Neural progenitor cell (in vitro differentiated cells): Measurements from ENCODE around the gene UBE3C. TPM values are rescaled to one million over a fixed set of nuclear protein-coding genes. Genes with fewer than 3 reads are reported as not detected.

Source experiments
- DNase-seq: peaks from one replicate; pipeline ENCODE4 v3.0.0-alpha.2; 2016; ENCODE audit warnings: low spot score
- H2AFZ ChIP-seq: fragments of 200-600 bp; sonication (generic); replicated peaks from 2 replicates; pipeline ENCODE4 v1.6.1; 2016; ENCODE audit warnings: antibody characterized with exemption
- H3F3A ChIP-seq: fragments of 200-600 bp; sonication (generic); 2 replicates; pipeline ENCODE4 v1.6.1; 2016; ENCODE audit warnings: antibody characterized with exemption, low read depth
- H3K27ac ChIP-seq: fragments of 200-600 bp; sonication (generic); 2 replicates; pipeline ENCODE4 v1.5.1; 2016; ENCODE audit warnings: mild to moderate bottlenecking
- H3K27me3 ChIP-seq: fragments of 200-600 bp; sonication (generic); 2 replicates; pipeline ENCODE4 v1.6.1; 2016; ENCODE audit warnings: mild to moderate bottlenecking, moderate library complexity
- H3K36me3 ChIP-seq: fragments of 200-600 bp; sonication (generic); 2 replicates; pipeline ENCODE4 v1.5.1; 2016
- H3K4me1 ChIP-seq: fragments of 200-600 bp; sonication (generic); 2 replicates; pipeline ENCODE4 v1.6.1; 2016; ENCODE audit warnings: mixed run types
- H3K4me2 ChIP-seq: fragments of 200-600 bp; sonication (generic); 2 replicates; pipeline ENCODE4 v1.6.1; 2016
- H3K4me3 ChIP-seq: fragments of 200-600 bp; sonication (generic); 2 replicates; pipeline ENCODE4 v1.5.1; 2016
- H3K79me2 ChIP-seq: fragments of 200-600 bp; sonication (generic); 2 replicates; pipeline ENCODE4 v1.6.1; 2016; ENCODE audit warnings: low read depth
- H3K9ac ChIP-seq: fragments of 200-600 bp; sonication (generic); 2 replicates; pipeline ENCODE4 v1.6.1; 2016
- H3K9me3 ChIP-seq: fragments of 200-600 bp; sonication (generic); 2 replicates; pipeline ENCODE4 v1.5.1; 2016; ENCODE audit warnings: low read depth
- H4K20me1 ChIP-seq: fragments of 200-600 bp; sonication (generic); 2 replicates; pipeline ENCODE4 v1.6.1; 2016; ENCODE audit warnings: low read depth
- H3K27ac Mint-ChIP-seq: 3 replicates; pipeline ENCODE4 v1.8.0; 2021; ENCODE audit warnings: mixed read lengths
- H3K27me3 Mint-ChIP-seq: 2 replicates; pipeline ENCODE4 v1.8.0; 2022; ENCODE audit warnings: low read depth, mild to moderate bottlenecking, inconsistent platforms, moderate library complexity, mixed read lengths; ENCODE audit not compliant: insufficient read depth
- H3K36me3 Mint-ChIP-seq: 3 replicates; pipeline ENCODE4 v1.8.0; 2021; ENCODE audit warnings: mixed read lengths
- H3K4me1 Mint-ChIP-seq: 3 replicates; pipeline ENCODE4 v1.8.0; 2021; ENCODE audit warnings: mixed read lengths
- H3K4me3 Mint-ChIP-seq: 3 replicates; pipeline ENCODE4 v1.8.0; 2021; ENCODE audit warnings: mild to moderate bottlenecking, moderate library complexity, mixed read lengths
- H3K9me3 Mint-ChIP-seq: 3 replicates; pipeline ENCODE4 v1.8.0; 2020; ENCODE audit warnings: mixed read lengths
- EZH2 ChIP-seq: fragments of 200-600 bp; sonication (generic); IDR thresholded peaks from 2 replicates; pipeline ENCODE4 v1.6.1; 2017; ENCODE audit warnings: antibody characterized with exemption, mild to moderate bottlenecking, moderate library complexity
- EZH2phosphoT487 ChIP-seq: fragments of 200-600 bp; sonication (generic); IDR thresholded peaks from 2 replicates; pipeline ENCODE4 v1.6.1; 2017; ENCODE audit warnings: antibody characterized with exemption
- total RNA-seq: library from RNA; depleted of rRNA; stranded (reverse); fragments of >200 nt; gene quantifications from 2 replicates; pipeline ENCODE4 v1.2.3, GENCODE V29; 2015; ENCODE audit warnings: low replicate concordance
- TF ChIP-seq, protein P1 (sequence below): fragments of 200-600 bp; sonication (generic); IDR thresholded peaks from 2 replicates; pipeline ENCODE4 v1.5.1; 2017; ENCODE audit warnings: antibody characterized with exemption, mild to moderate bottlenecking

Gene UBE3C
- total RNA-seq, 1 donor from 2014 or later: 65.9 TPM

- no peak overlapping the region for H3K27ac ChIP-seq
Measured at GRCh38 chr7:157306846-157307838, 168.4 kb downstream of the UBE3C start.

GRCh38 chr7:157309988-157310668 lies 171.4 kb downstream of the UBE3C start:
- no peak overlapping the region for H2AFZ ChIP-seq
- H3K27ac ChIP-seq: no peak overlapping the region

More at GRCh38 chr7:157306846-157307838, 168.4 kb downstream of the UBE3C start:
- Mint-ChIP-seq H3K4me1 (peaks cover 14% of the 10 kb centered on the region), H3K27ac (no peak overlapping the region), H3K36me3 (no peaks in the 10 kb centered on the region), H3K4me3 (no peak overlapping the region), H3K9me3 (no peaks in the 10 kb centered on the region), H3K27me3 (peaks cover 2% of the 10 kb centered on the region)
- TF ChIP-seq, protein P1, sequence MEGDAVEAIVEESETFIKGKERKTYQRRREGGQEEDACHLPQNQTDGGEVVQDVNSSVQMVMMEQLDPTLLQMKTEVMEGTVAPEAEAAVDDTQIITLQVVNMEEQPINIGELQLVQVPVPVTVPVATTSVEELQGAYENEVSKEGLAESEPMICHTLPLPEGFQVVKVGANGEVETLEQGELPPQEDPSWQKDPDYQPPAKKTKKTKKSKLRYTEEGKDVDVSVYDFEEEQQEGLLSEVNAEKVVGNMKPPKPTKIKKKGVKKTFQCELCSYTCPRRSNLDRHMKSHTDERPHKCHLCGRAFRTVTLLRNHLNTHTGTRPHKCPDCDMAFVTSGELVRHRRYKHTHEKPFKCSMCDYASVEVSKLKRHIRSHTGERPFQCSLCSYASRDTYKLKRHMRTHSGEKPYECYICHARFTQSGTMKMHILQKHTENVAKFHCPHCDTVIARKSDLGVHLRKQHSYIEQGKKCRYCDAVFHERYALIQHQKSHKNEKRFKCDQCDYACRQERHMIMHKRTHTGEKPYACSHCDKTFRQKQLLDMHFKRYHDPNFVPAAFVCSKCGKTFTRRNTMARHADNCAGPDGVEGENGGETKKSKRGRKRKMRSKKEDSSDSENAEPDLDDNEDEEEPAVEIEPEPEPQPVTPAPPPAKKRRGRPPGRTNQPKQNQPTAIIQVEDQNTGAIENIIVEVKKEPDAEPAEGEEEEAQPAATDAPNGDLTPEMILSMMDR: no peak
- TF ChIP-seq EZH2phosphoT487: no peak
- no peak for TF ChIP-seq EZH2
- Histone ChIP-seq H3K4me1 (no peaks in the 10 kb centered on the region), H3K9me3 (no peaks in the 10 kb centered on the region), H3K4me2 (no peak overlapping the region), H3K27me3 (peaks cover 6% of the 10 kb centered on the region), H2AFZ (no peak overlapping the region), H3K36me3 (no peaks in the 10 kb centered on the region), H3K4me3 (no peak overlapping the region), H4K20me1 (no peaks in the 10 kb centered on the region), H3K9ac (no peak overlapping the region), H3F3A (no peaks in the 10 kb centered on the region), H3K79me2 (no peaks in the 10 kb centered on the region)
- no peak for DNase-seq

DNA sequence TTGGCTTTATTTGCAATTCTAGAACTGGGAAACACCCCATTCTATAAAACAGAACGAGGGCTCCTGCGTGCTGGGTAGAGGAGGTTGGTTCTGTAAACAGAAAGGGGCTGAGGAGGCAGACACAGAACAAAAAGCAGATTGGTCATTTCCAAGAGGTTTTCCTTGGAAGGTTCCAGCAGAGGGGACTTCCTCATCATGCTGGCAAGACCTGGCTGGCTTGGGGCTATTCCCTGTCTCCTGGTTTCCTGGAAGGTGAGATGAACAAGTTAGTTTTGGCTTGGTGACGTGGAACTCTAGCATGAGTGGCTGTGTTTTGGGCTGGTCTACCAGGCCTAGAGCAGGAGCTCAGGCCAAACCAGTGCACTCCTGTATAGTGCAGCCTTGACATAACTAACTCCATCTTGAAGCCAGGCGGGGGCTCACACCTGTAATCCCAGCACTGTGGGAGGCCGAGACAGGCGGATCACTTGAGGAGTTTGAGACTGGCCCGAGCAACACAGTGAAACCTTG lies 172.0 kb downstream of the UBE3C start:
- H2AFZ ChIP-seq: no peak overlapping the region
- Mint-ChIP-seq H3K36me3 (no peaks in the 10 kb centered on the region), H3K4me1 (peaks cover 14% of the 10 kb centered on the region), H3K9me3 (no peaks in the 10 kb centered on the region), H3K4me3 (no peak overlapping the region), H3K27me3 (peaks cover 2% of the 10 kb centered on the region), H3K27ac (no peak overlapping the region)
- no peaks in the 10 kb centered on the region for H3K9me3 ChIP-seq
- no peaks in the 10 kb centered on the region for H4K20me1 ChIP-seq
- no peak overlapping the region for H3K4me3 ChIP-seq
- DNase-seq: no peak
- no peak overlapping the region for H3K9ac ChIP-seq
- no peaks in the 10 kb centered on the region for H3K4me1 ChIP-seq
- H3K79me2 ChIP-seq: no peaks in the 10 kb centered on the region
- TF ChIP-seq EZH2 (no peak), EZH2phosphoT487 (no peak)
- TF ChIP-seq, protein P1: no peak
- H3F3A ChIP-seq: no peaks in the 10 kb centered on the region
- H3K27ac ChIP-seq: no peak overlapping the region
- peaks cover 6% of the 10 kb centered on the region for H3K27me3 ChIP-seq
- no peaks in the 10 kb centered on the region for H3K36me3 ChIP-seq
- no peak overlapping the region for H3K4me2 ChIP-seq

More at GRCh38 chr7:157309988-157310668, 171.4 kb downstream of the UBE3C start:
- no peak overlapping the region for H3K27ac Mint-ChIP-seq
- H4K20me1 ChIP-seq: no peaks in the 10 kb centered on the region
- no peaks in the 10 kb centered on the region for H3K79me2 ChIP-seq
- no peak overlapping the region for H3K9ac ChIP-seq
- no peak overlapping the region for H3K4me3 Mint-ChIP-seq
- no peaks in the 10 kb centered on the region for H3K36me3 Mint-ChIP-seq
- no peak overlapping the region for H3K4me2 ChIP-seq
- H3K27me3 Mint-ChIP-seq: peaks cover 2% of the 10 kb centered on the region
- H3K9me3 Mint-ChIP-seq: no peaks in the 10 kb centered on the region
- H3K4me1 Mint-ChIP-seq: peaks cover 14% of the 10 kb centered on the region
- peaks cover 6% of the 10 kb centered on the region for H3K27me3 ChIP-seq
- H3K4me1 ChIP-seq: no peaks in the 10 kb centered on the region
- TF ChIP-seq, protein P1: no peak
- no peak for TF ChIP-seq EZH2phosphoT487
- TF ChIP-seq EZH2: no peak
- H3K36me3 ChIP-seq: no peaks in the 10 kb centered on the region
- H3K4me3 ChIP-seq: no peak overlapping the region
- H3K9me3 ChIP-seq: no peaks in the 10 kb centered on the region
- DNase-seq: no peak
- no peaks in the 10 kb centered on the region for H3F3A ChIP-seq
